ENCODE results near the gene WFDC9.
"Not testable (repeated sequence)": the region's sequence is repeated elsewhere in the genome, so short reads cannot be mapped to it uniquely, and the experiment has no call there.

Gene WFDC9

DNA sequence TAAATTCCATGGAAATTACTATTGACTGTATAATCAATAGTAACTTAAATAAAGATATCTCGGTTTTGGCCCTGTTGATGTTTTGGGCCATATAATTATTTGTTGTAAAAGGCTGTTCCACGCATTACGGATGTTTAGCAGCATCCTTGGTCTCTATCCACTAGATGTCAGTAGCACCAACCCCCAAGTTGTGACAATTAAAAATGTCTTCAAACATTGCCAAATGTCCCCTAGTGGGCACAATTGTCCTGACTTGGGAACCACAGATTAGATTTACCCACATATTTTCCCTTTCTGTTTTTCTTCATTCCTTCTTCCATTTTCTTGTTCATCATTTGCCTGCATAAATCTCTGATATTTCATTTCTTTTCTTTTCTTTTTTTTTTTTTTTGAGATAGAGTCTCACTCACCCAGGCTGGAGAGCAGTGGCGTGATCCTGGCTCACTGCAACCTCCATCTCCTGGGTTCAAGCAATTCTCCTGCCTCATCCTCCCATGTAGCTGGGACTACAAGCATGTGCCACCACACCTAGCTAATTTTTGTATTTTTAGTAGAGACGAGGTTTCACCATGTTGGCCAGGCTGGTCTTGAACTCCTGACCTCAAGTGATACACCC lies 38.4 kb downstream of the WFDC9 start:
- Histone ChIP-seq H3K27ac (no peak overlapping the region), H3K4me3 (no peak overlapping the region)
- DNase-seq (ENCODE audit: low spot score): no peak
- TF ChIP-seq, protein P1, sequence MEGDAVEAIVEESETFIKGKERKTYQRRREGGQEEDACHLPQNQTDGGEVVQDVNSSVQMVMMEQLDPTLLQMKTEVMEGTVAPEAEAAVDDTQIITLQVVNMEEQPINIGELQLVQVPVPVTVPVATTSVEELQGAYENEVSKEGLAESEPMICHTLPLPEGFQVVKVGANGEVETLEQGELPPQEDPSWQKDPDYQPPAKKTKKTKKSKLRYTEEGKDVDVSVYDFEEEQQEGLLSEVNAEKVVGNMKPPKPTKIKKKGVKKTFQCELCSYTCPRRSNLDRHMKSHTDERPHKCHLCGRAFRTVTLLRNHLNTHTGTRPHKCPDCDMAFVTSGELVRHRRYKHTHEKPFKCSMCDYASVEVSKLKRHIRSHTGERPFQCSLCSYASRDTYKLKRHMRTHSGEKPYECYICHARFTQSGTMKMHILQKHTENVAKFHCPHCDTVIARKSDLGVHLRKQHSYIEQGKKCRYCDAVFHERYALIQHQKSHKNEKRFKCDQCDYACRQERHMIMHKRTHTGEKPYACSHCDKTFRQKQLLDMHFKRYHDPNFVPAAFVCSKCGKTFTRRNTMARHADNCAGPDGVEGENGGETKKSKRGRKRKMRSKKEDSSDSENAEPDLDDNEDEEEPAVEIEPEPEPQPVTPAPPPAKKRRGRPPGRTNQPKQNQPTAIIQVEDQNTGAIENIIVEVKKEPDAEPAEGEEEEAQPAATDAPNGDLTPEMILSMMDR (IDR thresholded peaks at IDR 0.05): no peak

DNA sequence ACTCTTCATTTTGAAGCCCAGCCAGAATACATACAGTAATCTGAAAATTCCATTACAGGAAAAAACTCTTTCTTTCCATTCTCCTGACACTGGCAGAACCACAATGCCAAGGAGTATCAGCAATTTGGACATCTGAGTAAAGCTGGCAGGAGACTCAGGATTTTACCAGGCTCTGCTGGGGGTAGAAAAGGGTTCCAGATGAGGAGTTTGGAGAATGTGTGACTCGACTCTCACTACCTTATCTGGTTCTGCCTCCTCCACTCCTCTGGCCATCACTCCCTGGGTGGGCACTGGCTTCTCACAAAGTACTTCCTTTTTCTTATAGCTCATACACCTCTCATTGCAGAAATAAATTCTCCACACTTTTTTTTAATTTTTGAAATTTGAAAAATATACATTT lies 41.4 kb downstream of the WFDC9 start:
- no peak for DNase-seq (ENCODE audit: low spot score)
- no peak overlapping the region for H3K4me3 ChIP-seq
- TF ChIP-seq, protein P1 (IDR thresholded peaks at IDR 0.05): no peak

DNA sequence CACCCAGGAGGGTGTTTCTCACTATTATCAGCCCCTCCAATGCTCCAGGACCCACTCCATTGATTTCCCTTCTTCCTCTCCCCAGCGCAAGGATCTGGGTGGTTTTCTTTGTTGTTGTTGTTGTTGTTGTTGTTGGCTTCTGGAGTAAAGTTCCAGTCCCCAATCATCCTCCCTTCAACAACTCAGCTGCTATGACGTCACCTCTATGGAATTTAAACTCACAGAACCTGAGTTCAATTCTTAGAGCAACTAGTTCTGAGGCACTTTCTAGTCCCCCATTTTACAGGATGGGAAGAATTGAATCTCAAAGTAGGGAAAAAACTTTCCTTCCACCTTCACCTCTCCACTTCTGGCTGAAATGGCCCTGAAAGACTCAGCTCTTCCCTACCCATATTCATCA lies 42.3 kb downstream of the WFDC9 start:
- no peak for DNase-seq (ENCODE audit: low spot score)
- Histone ChIP-seq H3K27ac (no peak overlapping the region), H3K4me3 (no peak overlapping the region)
- TF ChIP-seq, protein P1 (IDR thresholded peaks at IDR 0.05): no peak

More for the DNA sequence above, 41.4 kb downstream of the WFDC9 start:
- H3K27ac ChIP-seq: no peak overlapping the region

DNA sequence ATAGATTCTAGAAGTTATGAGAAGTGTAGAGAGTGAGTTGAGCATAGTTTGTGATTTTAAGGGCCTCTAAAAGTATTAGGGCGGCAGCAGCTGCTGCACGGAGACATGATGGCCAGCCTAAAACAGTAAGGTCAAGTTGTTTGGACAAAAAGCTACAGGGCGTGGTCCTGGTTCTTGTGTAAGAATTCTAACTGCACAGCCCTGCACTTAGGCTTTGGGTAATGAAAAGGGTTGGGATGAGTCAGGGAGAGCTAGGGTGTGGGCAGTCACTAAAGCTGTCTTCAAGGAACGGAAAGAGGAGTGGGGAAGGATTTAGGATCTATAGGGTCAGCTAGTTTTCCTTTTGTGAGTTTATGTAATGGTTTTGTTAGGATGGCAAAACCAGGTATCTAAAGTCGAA lies 45.1 kb downstream of the WFDC9 start:
- H3K4me3 ChIP-seq; H3K27ac ChIP-seq; DNase-seq (ENCODE audit: low spot score): not testable (repeated sequence)

DNA sequence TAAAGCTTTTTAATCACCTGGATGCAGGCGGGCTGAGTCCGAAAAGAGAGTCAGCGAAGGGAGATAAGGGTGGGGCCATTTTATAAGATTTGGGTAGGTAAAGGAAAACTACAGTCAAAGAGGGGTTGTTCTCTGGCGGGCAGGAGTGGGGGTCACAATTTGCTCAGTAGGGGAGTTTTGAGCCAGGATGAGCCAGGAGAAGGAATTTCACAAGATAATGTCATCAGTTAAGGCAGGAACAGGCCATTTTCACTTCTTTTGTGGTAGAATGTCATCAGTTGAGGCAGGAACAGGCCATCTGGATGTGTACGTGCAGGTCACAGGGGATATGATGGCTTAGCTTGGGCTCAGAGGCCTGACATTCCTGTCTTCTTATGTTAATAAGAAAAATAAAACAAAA lies 46.8 kb downstream of the WFDC9 start:
- not testable (repeated sequence) for H3K4me3 ChIP-seq; H3K27ac ChIP-seq; DNase-seq (ENCODE audit: low spot score)

DNA sequence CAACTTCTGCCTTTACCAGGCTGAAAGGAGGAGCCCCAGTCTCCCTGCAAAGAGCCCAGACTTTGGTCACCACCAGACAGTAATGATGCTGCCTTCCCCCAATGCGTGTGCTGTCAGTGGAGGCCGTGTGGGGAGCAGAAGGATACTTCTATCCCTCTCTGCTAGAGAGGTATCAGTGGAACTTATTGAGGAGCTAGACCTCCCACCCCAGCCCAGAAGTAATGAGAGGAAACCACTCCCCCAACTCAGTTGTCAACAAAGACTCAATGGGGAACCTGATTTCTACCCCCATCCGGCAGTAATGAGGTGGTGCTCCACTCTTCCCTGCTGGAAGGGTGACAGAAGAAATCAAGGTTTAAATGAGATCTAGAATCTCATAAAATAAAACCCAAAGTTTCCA lies 47.6 kb downstream of the WFDC9 start:
- DNase-seq (ENCODE audit: low spot score): no peak
- TF ChIP-seq, protein P1 (IDR thresholded peaks at IDR 0.05): no peak
- no peak overlapping the region for H3K4me3 ChIP-seq
- no peak overlapping the region for H3K27ac ChIP-seq

DNA sequence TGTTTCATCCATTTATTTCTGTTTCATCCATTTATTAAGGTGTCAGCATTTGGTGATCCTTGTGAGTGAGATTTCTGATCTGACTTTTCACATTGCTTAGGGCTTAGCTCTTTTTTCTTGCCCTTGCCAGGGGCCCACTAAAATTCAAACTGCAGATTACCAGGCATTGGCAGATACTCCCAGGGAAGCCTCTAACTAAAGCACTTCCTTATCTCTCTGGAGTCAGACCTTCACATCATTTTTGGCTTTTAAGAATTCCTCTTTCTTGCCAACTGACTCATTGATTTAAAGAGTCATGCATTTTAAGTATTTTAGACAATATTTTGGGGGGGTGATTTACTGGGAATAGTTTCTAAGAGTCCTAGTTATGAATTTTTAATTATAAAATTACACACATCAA lies 49.4 kb downstream of the WFDC9 start:
- TF ChIP-seq, protein P1 (IDR thresholded peaks at IDR 0.05): no peak
- no peak for DNase-seq (ENCODE audit: low spot score)
- Histone ChIP-seq H3K4me3 (no peak overlapping the region), H3K27ac (no peak overlapping the region)

DNA sequence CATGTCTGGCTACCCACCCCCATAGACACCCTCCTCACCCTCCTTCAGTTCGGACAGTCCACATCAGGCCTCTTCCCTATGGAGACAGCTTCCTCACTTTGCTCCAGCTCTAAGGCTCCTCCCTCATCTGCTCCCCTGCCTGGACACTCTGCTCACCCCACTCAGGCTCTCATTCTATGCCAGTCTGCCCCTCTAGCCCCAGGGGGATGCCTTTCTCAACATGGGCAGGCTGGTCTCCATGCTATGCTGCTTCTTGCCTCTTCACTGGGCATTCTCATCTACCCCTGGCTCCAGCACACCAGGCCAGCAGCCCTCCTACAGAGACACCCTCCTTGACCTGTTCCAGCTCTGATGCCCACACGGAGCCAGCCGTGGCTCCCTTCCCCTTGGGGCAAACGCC lies 51.9 kb downstream of the WFDC9 start, which contains the start of gene WFDC8:
WFDC8 (minus strand) TSS at position 101 of the 400 bp plus-strand sequence; CDS start at position 64, 37 bp downstream.
- TF ChIP-seq, protein P1 (IDR thresholded peaks at IDR 0.05): no peak
- no peak within 1 kb of the TSS for H3K4me3 ChIP-seq
- no peak within 1 kb of the TSS for H3K27ac ChIP-seq
- DNase-seq (ENCODE audit: low spot score): no peak

Data from coronary artery (tissue), 2 donors.